ENCODE results near the gene DNAJC25. TPM values are rescaled to one million over a fixed set of nuclear protein-coding genes. Genes with fewer than 3 reads are reported as not detected.
"Not testable (repeated sequence)": the region's sequence is repeated elsewhere in the genome, so short reads cannot be mapped to it uniquely, and the experiment has no call there.

DNAJC25 gene
- total RNA-seq, 1 experiment from 2014 or later: 6.1 TPM

GRCh38 chr9:111615928-111616327 lies 15.2 kb upstream of the DNAJC25 start:
- Histone ChIP-seq H3K9me3 (ENCODE audit: low read depth, low read length, poor library complexity, severe bottlenecking) (no peaks in the 10 kb centered on the region), H3K4me3 (ENCODE audit: low read depth, low read length, poor library complexity, severe bottlenecking) (no peak overlapping the region), H3K27me3 (replicated peaks; ENCODE audit: insufficient read depth, low read depth, low read length, poor library complexity) (peaks cover 12% of the 10 kb centered on the region), H3K27ac (ENCODE audit: low read depth, low read length, poor library complexity, severe bottlenecking) (no peak overlapping the region), H3K4me1 (ENCODE audit: insufficient read depth, low read length, poor library complexity, severe bottlenecking) (no peaks in the 10 kb centered on the region), H3K36me3 (ENCODE audit: insufficient read depth, low read length, poor library complexity, severe bottlenecking) (no peaks in the 10 kb centered on the region)
- TF ChIP-seq EZH2 (IDR thresholded peaks at IDR 0.05; ENCODE audit: borderline replicate concordance, low read depth, low read length, poor library complexity, severe bottlenecking) (no peak), CTCF (conservative IDR thresholded peaks at IDR 0.05; ENCODE audit: low read depth, low read length) (no peak)
- BruUV-seq (replicated peaks): no TSS peak
- intact Hi-C loops (cut with micrococcal nuclease; ENCODE audit: unreplicated experiment): no loop called here
- CTCF ChIA-PET: no interaction called here
- DNase-seq (ENCODE audit: low spot score): no peak
- POLR2A ChIA-PET (ENCODE audit: low non-redundant PET): no interaction called here

GRCh38 chr9:111617349-111617748 lies 13.8 kb upstream of the DNAJC25 start:
- H3K4me1 ChIP-seq (ENCODE audit: insufficient read depth, low read length, poor library complexity, severe bottlenecking); H3K9me3 ChIP-seq (ENCODE audit: low read depth, low read length, poor library complexity, severe bottlenecking); BruUV-seq (replicated peaks); DNase-seq (ENCODE audit: low spot score); CTCF ChIA-PET; H3K4me3 ChIP-seq (ENCODE audit: low read depth, low read length, poor library complexity, severe bottlenecking); intact Hi-C loops (cut with micrococcal nuclease; ENCODE audit: unreplicated experiment); H3K27ac ChIP-seq (ENCODE audit: low read depth, low read length, poor library complexity, severe bottlenecking); POLR2A ChIA-PET (ENCODE audit: low non-redundant PET); H3K36me3 ChIP-seq (ENCODE audit: insufficient read depth, low read length, poor library complexity, severe bottlenecking): not testable (repeated sequence)
- H3K27me3 ChIP-seq (replicated peaks; ENCODE audit: insufficient read depth, low read depth, low read length, poor library complexity): peaks cover 12% of the 10 kb centered on the region

- no peak for TF ChIP-seq EZH2 (IDR thresholded peaks at IDR 0.05; ENCODE audit: borderline replicate concordance, low read depth, low read length, poor library complexity, severe bottlenecking)
- peak; percentile 60 for TF ChIP-seq CTCF (conservative IDR thresholded peaks at IDR 0.05; ENCODE audit: low read depth, low read length)
- Histone ChIP-seq H3K36me3 (ENCODE audit: insufficient read depth, low read length, poor library complexity, severe bottlenecking) (no peaks in the 10 kb centered on the region), H3K27ac (ENCODE audit: low read depth, low read length, poor library complexity, severe bottlenecking) (no peak overlapping the region), H3K27me3 (replicated peaks; ENCODE audit: insufficient read depth, low read depth, low read length, poor library complexity) (peaks cover 4% of the 10 kb centered on the region), H3K9me3 (ENCODE audit: low read depth, low read length, poor library complexity, severe bottlenecking) (no peaks in the 10 kb centered on the region), H3K4me1 (ENCODE audit: insufficient read depth, low read length, poor library complexity, severe bottlenecking) (no peaks in the 10 kb centered on the region), H3K4me3 (ENCODE audit: low read depth, low read length, poor library complexity, severe bottlenecking) (no peak overlapping the region)
- peak; percentile 36 for DNase-seq (ENCODE audit: low spot score)
- intact Hi-C loops (cut with micrococcal nuclease; ENCODE audit: unreplicated experiment): no loop called here
- no TSS peak for BruUV-seq (replicated peaks)
- ChIA-PET CTCF (interaction anchor here (0.7 to 0.9 kb wide), 2 partner anchors 14 to 24 kb away, joined by 3 to 6 read pairs; no protein-coding TSS in a partner anchor), POLR2A (ENCODE audit: low non-redundant PET) (interaction anchor here (0.6 kb wide), 1 partner anchor 326 kb away, joined by 3 read pairs; no protein-coding TSS in a partner anchor)
Observed at GRCh38 chr9:111621895-111622480, 9.1 kb upstream of the DNAJC25 start.

- no peak overlapping the region for H3K27ac ChIP-seq (ENCODE audit: low read depth, low read length, poor library complexity, severe bottlenecking)
- H3K27me3 ChIP-seq (replicated peaks; ENCODE audit: insufficient read depth, low read depth, low read length, poor library complexity): peaks cover 4% of the 10 kb centered on the region
- ChIA-PET CTCF (no interaction called here), POLR2A (ENCODE audit: low non-redundant PET) (interaction anchor here (0.6 kb wide), 1 partner anchor 326 kb away, joined by 3 read pairs; no protein-coding TSS in a partner anchor)
- peak; percentile 63 for DNase-seq (ENCODE audit: low spot score)
- no TSS peak for BruUV-seq (replicated peaks)
- TF ChIP-seq CTCF (conservative IDR thresholded peaks at IDR 0.05; ENCODE audit: low read depth, low read length) (no peak), EZH2 (IDR thresholded peaks at IDR 0.05; ENCODE audit: borderline replicate concordance, low read depth, low read length, poor library complexity, severe bottlenecking) (no peak)
- no peaks in the 10 kb centered on the region for H3K9me3 ChIP-seq (ENCODE audit: low read depth, low read length, poor library complexity, severe bottlenecking)
- H3K36me3 ChIP-seq (ENCODE audit: insufficient read depth, low read length, poor library complexity, severe bottlenecking): no peaks in the 10 kb centered on the region
- intact Hi-C loops (cut with micrococcal nuclease; ENCODE audit: unreplicated experiment): no loop called here
- H3K4me1 ChIP-seq (ENCODE audit: insufficient read depth, low read length, poor library complexity, severe bottlenecking): no peaks in the 10 kb centered on the region
- no peak overlapping the region for H3K4me3 ChIP-seq (ENCODE audit: low read depth, low read length, poor library complexity, severe bottlenecking)
Observed at GRCh38 chr9:111622626-111623025, 8.5 kb upstream of the DNAJC25 start.

All from A673 (cell line).